Measurements from ENCODE around the gene CCT7. TPM values are rescaled to one million over a fixed set of nuclear protein-coding genes. Genes with fewer than 3 reads are reported as not detected.

Gene CCT7
- total RNA-seq, 1 donor from 2014 or later, result 295 TPM

DNA sequence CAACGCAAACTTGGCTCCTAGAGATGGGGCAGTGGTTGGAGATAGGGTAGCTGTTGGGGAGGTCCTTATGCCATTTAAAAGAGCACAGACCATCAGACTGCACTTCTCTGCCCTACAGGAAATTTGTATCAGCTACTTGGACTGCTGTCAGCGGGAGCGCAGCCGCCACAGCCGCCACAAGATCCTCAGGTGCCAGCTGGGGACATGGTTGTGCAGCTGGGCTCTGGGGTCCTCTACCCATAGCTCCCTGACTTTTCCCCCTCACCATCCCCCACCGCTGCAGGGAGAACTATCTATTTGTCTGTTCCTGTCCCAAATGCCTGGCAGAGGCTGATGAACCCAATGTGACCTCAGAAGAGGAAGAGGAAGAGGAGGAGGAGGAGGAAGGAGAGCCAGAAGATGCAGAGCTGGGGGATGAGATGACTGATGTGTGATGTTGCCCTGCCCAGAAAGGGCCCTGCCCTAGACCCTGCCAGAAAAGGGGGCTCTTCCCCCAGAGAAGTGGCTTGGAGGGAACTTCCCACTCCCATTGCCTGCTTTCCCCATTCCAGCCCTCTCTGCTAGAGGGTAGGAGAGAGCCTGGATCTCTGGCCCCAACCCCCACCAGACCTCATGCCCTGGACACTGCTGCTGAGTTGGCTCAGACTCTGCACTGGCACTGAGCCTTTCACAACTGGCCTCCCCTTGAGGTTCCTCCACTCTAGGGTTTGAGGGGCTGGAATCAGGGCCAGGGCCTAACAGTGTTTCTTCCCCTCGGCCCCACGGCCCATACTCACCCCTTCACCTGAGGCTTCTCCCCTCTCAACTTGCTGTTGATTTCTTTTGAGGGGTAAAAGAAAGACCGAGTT is 8.4 kb upstream of the CCT7 start:
- ATAC-seq (ENCODE audit: low read depth), result no peak
- Mint-ChIP-seq H3K36me3 (ENCODE audit: low read depth) (peaks cover 53% of the 10 kb centered on the region), H3K4me1 (no peaks in the 10 kb centered on the region), H3K9me3 (no peaks in the 10 kb centered on the region), H3K27me3 (no peaks in the 10 kb centered on the region), H3K27ac (no peak overlapping the region), H3K4me3 (no peak overlapping the region)
- intact Hi-C loops (cut with micrococcal nuclease), result no loop called here
- CTCF ChIA-PET, result no interaction called here
- POLR2A ChIA-PET, result interaction anchor here (0.6 to 1.3 kb wide), 2 partner anchors 8 to 13 kb away, joined by 3 to 5 read pairs; partner anchors contain the start of gene CCT7
- no peak for DNase-seq
- TF ChIP-seq, protein P1, sequence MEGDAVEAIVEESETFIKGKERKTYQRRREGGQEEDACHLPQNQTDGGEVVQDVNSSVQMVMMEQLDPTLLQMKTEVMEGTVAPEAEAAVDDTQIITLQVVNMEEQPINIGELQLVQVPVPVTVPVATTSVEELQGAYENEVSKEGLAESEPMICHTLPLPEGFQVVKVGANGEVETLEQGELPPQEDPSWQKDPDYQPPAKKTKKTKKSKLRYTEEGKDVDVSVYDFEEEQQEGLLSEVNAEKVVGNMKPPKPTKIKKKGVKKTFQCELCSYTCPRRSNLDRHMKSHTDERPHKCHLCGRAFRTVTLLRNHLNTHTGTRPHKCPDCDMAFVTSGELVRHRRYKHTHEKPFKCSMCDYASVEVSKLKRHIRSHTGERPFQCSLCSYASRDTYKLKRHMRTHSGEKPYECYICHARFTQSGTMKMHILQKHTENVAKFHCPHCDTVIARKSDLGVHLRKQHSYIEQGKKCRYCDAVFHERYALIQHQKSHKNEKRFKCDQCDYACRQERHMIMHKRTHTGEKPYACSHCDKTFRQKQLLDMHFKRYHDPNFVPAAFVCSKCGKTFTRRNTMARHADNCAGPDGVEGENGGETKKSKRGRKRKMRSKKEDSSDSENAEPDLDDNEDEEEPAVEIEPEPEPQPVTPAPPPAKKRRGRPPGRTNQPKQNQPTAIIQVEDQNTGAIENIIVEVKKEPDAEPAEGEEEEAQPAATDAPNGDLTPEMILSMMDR (IDR thresholded peaks at IDR 0.05), result no peak

DNA sequence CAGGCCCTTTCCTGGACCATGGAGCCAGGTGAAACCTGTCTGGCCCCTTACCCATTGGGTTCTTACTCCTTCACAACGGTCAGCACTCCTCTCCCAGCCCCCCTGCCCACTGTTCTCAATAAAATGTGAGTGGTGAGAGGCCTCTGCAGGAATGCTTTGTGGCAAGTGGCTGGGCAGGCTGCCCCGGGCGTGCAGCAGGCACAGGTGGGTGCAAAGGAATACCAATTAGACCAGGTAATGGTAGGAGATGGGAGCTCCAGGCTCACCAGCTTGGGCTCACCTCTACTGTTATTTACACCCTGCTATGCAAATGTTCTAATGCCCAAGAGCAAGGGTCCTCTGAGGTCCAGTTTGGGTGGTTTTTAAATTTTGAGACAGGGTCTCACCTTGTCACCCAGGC is 7.0 kb upstream of the CCT7 start:
- no peak overlapping the region for H3K27ac Mint-ChIP-seq
- H3K4me1 Mint-ChIP-seq, result no peaks in the 10 kb centered on the region
- H3K9me3 Mint-ChIP-seq, result no peaks in the 10 kb centered on the region
- CTCF ChIA-PET, result no interaction called here
- peaks cover 39% of the 10 kb centered on the region for H3K36me3 Mint-ChIP-seq (ENCODE audit: low read depth)
- intact Hi-C loops (cut with micrococcal nuclease), result no loop called here
- H3K4me3 Mint-ChIP-seq, result no peak overlapping the region
- H3K27me3 Mint-ChIP-seq, result no peaks in the 10 kb centered on the region
- POLR2A ChIA-PET, result no interaction called here
- no peak for ATAC-seq (ENCODE audit: low read depth)
- no peak for DNase-seq
- TF ChIP-seq, protein P1 (IDR thresholded peaks at IDR 0.05), result no peak

GRCh38 chr2:73228631-73229030 is 5.5 kb upstream of the CCT7 start:
- H3K4me3 Mint-ChIP-seq, result no peak overlapping the region
- CTCF ChIA-PET, result no interaction called here
- peaks cover 25% of the 10 kb centered on the region for H3K36me3 Mint-ChIP-seq (ENCODE audit: low read depth)
- no peak overlapping the region for H3K27ac Mint-ChIP-seq
- intact Hi-C loops (cut with micrococcal nuclease), result no loop called here
- POLR2A ChIA-PET, result no interaction called here
- H3K9me3 Mint-ChIP-seq, result no peaks in the 10 kb centered on the region
- TF ChIP-seq, protein P1 (IDR thresholded peaks at IDR 0.05), result no peak
- H3K4me1 Mint-ChIP-seq, result peaks cover 8% of the 10 kb centered on the region
- H3K27me3 Mint-ChIP-seq, result no peaks in the 10 kb centered on the region
- DNase-seq (no peak), ATAC-seq (ENCODE audit: low read depth) (no peak)

- DNase-seq, result no peak
- H3K9me3 Mint-ChIP-seq, result no peaks in the 10 kb centered on the region
- intact Hi-C loops (cut with micrococcal nuclease), result loop anchor here (1.0 to 5.0 kb wide), 7 partner anchors 18 to 1900 kb away; partner anchors contain the start of genes DGUOK, EXOC6B, RAB11FIP5 and SEMA4F
- H3K27me3 Mint-ChIP-seq, result no peaks in the 10 kb centered on the region
- peaks cover 37% of the 10 kb centered on the region for H3K4me1 Mint-ChIP-seq
- H3K27ac Mint-ChIP-seq, result no peak overlapping the region
- TF ChIP-seq, protein P1 (IDR thresholded peaks at IDR 0.05), result no peak
- POLR2A ChIA-PET, result interaction anchor here (0.6 to 4.5 kb wide), 14 partner anchors 17 to 1421 kb away, joined by 3 to 51 read pairs (median 9); partner anchors contain the start of genes ALMS1, EGR4, EMX1 and FBXO41
- CTCF ChIA-PET, result interaction anchor here (1.6 to 2.8 kb wide), 4 partner anchors 20 to 154 kb away, joined by 4 to 23 read pairs (median 8); partner anchors contain the start of gene ALMS1
- peaks cover 26% of the 10 kb centered on the region for H3K36me3 Mint-ChIP-seq (ENCODE audit: low read depth)
- H3K4me3 Mint-ChIP-seq, result peak overlapping the region; percentile 95
- ATAC-seq (ENCODE audit: low read depth), result no peak
Observed at GRCh38 chr2:73232403-73233153, 1.5 kb upstream of the CCT7 start.
